GM06990 (cell line): Measurements from ENCODE around the gene FBXW4.

Experiments used
- DNase-seq: peaks from one replicate; pipeline ENCODE4 v3.0.0-alpha.2; 2011; ENCODE audit not compliant: insufficient read length; ENCODE audit errors: extremely low read depth
- H3K27me3 ChIP-seq: replicated peaks from 2 replicates; pipeline ENCODE4 v1.6.0; 2011; ENCODE audit warnings: low read length; ENCODE audit not compliant: control insufficient read depth, insufficient read depth
- H3K36me3 ChIP-seq: 2 replicates; pipeline ENCODE4 v1.5.1; 2011; ENCODE audit warnings: low read length; ENCODE audit not compliant: control insufficient read depth, insufficient read depth
- H3K4me3 ChIP-seq: replicated peaks from 2 replicates; pipeline ENCODE4 v1.5.1; 2011; ENCODE audit warnings: low read depth, mild to moderate bottlenecking, control low read depth, low read length
- TF ChIP-seq, protein P1 (sequence below): IDR thresholded peaks from 2 replicates; pipeline ENCODE4 v1.5.1; 2011; ENCODE audit warnings: low read length, control low read depth, mild to moderate bottlenecking, inconsistent platforms; ENCODE audit not compliant: insufficient read depth, poor library complexity, severe bottlenecking

The FBXW4 gene

DNA sequence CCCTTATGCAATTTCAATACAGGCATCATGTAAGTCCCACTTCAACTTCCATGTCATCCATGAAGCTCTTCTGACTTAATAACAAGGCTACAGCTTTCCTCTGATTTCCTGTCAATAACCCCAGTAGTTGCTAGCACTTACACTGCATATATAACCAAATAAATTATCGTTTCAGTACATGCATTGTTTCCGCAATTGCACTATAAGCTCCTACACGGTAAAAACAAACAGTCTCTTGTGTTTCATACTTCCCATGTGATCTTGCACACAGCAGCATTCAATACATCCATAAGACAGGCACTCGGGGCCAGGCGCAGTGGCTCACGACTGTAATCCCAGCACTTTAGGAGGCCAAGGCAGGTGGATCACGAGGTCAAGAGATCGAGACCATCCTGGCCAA, 41.4 kb downstream of the FBXW4 start:
- peaks cover 14% of the 10 kb centered on the region for H3K36me3 ChIP-seq

DNA sequence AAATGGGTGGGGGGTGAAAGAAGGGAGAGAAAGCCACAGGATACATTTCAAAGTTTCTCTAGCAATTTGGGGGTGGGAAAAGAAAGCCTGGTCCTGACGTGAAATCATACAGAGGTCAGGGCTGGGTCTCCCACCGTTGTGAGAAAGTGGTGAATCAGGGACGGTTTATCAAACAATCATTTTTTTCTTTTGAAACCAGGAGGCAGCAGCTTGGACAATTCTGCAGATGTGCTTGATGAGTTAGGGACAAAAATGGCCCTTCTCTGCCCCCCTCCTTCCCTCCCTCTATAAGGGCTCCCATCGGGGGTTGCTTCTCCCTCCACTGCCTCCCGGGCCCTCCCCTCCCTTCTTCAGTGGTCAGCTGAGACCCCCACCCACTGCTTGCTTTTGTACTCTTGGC, 43.6 kb downstream of the FBXW4 start:
- no peak for DNase-seq
- peaks cover 14% of the 10 kb centered on the region for H3K36me3 ChIP-seq
- H3K4me3 ChIP-seq: no peak overlapping the region
- TF ChIP-seq, protein P1, sequence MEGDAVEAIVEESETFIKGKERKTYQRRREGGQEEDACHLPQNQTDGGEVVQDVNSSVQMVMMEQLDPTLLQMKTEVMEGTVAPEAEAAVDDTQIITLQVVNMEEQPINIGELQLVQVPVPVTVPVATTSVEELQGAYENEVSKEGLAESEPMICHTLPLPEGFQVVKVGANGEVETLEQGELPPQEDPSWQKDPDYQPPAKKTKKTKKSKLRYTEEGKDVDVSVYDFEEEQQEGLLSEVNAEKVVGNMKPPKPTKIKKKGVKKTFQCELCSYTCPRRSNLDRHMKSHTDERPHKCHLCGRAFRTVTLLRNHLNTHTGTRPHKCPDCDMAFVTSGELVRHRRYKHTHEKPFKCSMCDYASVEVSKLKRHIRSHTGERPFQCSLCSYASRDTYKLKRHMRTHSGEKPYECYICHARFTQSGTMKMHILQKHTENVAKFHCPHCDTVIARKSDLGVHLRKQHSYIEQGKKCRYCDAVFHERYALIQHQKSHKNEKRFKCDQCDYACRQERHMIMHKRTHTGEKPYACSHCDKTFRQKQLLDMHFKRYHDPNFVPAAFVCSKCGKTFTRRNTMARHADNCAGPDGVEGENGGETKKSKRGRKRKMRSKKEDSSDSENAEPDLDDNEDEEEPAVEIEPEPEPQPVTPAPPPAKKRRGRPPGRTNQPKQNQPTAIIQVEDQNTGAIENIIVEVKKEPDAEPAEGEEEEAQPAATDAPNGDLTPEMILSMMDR: no peak
- H3K27me3 ChIP-seq: no peaks in the 10 kb centered on the region

More for the DNA sequence above, 41.4 kb downstream of the FBXW4 start:
- Histone ChIP-seq H3K27me3 (no peaks in the 10 kb centered on the region), H3K4me3 (no peak overlapping the region)
- TF ChIP-seq, protein P1: no peak
- no peak for DNase-seq

DNA sequence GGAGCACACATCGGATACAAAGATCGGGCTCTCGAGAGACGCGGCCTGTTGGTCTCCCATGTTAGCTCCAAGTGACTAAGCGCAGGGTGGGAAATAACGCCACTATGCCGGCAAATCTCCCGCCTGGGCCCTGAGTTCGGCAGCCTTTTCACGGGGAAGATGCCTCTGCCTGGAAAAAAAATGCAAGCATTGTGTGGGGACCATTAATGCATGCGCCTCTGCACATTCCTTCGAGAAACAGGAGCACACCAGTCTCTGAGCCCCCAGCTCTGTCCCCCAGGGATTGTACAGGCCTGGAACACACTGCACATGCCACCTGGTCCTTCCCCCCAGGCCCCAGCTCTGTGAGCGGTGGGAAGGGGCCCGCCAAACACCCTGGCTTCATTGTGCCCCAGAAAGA, 44.1 kb downstream of the FBXW4 start:
- DNase-seq: no peak
- Histone ChIP-seq H3K27me3 (no peaks in the 10 kb centered on the region), H3K4me3 (no peak overlapping the region), H3K36me3 (peaks cover 14% of the 10 kb centered on the region)
- TF ChIP-seq, protein P1: no peak

GRCh38 chr10:101649525-101650085, 45.4 kb downstream of the FBXW4 start:
- no peak for DNase-seq
- H3K27me3 ChIP-seq: no peaks in the 10 kb centered on the region
- no peak overlapping the region for H3K4me3 ChIP-seq
- peaks cover 13% of the 10 kb centered on the region for H3K36me3 ChIP-seq
- TF ChIP-seq, protein P1: no peak

DNA sequence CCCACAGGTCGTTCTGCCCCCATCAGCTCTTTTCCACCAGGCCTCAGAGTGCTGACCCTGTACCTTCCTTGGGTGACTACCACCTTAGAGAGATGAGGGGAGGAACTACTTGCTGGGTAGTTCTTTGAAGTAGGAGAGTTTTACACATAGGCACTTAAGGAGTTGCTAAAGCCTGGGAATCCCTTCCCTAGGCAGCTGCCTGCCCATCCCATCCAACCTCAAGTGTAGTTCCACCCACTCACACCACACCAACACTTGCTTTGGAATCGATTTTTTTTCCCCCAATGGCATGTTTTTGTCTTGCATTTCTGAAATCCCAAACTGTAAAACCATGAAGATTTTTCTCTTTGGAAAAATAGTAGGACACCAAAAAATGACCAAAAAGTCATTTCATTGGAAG, 47.7 kb downstream of the FBXW4 start:
- no peak overlapping the region for H3K4me3 ChIP-seq
- DNase-seq: no peak
- H3K27me3 ChIP-seq: no peaks in the 10 kb centered on the region
- H3K36me3 ChIP-seq: peaks cover 12% of the 10 kb centered on the region
- TF ChIP-seq, protein P1: no peak

DNA sequence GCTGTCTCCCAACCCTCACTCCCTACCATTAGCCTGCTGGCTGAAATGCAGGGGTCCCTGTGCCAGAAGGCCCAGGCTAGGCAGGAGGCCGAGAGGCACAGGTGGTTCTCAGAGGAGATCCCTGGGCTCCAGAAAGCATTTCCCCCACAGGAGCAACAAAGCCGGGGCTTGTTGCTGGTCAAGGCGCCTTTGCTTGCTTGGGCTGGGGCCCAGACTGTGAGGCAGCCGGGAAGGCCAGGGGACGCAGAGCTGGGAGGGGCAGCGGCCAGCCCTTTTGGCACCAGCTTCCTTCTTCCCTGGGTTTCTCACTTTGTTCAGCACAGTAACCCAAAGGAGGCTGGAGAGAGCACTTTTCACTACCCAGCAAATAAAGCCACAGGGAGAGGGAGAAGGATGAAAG, 48.6 kb downstream of the FBXW4 start:
- Histone ChIP-seq H3K4me3 (no peak overlapping the region), H3K27me3 (no peaks in the 10 kb centered on the region), H3K36me3 (peaks cover 10% of the 10 kb centered on the region)
- TF ChIP-seq, protein P1: no peak
- DNase-seq: no peak
